AG04450 (cell line): ENCODE measurements around the gene LIMA1. TPM values are rescaled to one million over a fixed set of nuclear protein-coding genes. Genes with fewer than 3 reads are reported as not detected.
A peak's percentile ranks its signal among the peaks of the same experiment; 100 is the strongest.
"Not testable (repeated sequence)": the region's sequence is repeated elsewhere in the genome, so short reads cannot be mapped to it uniquely, and the experiment has no call there.

Experiments used
- CTCF ChIA-PET: fragments of 300-600, 350-600 bp; formaldehyde crosslinking; extraction: SDS; loops from one replicate; lab custom pipeline; 2022; ENCODE audit warnings: antibody characterized with exemption, inconsistent platforms; lab: Charles Lee
- POLR2A ChIA-PET: fragments of 350-600 bp; formaldehyde crosslinking; extraction: SDS; loops from one replicate; lab custom pipeline; 2021; ENCODE audit warnings: antibody characterized with exemption, inconsistent platforms; lab: Yijun Ruan, JAX
- DNase-seq: peaks from one replicate; pipeline ENCODE4 v3.0.0-alpha.2; 2011; ENCODE audit warnings: low read depth, low spot score
- H3K27ac ChIP-seq: one replicate; pipeline ENCODE4 v1.5.1; 2012; ENCODE audit warnings: low read depth, low read length, control low read depth
- H3K27me3 ChIP-seq: one replicate; pipeline ENCODE4 v1.6.0; 2012; ENCODE audit warnings: low read length; ENCODE audit not compliant: control insufficient read depth, insufficient read depth
- H3K4me3 ChIP-seq: 2 replicates; pipeline ENCODE4 v1.5.1; 2011; ENCODE audit warnings: mild to moderate bottlenecking, low read depth, low read length, control low read depth
- H3K9me3 ChIP-seq: 2 replicates; pipeline ENCODE4 v1.5.1; 2012; ENCODE audit warnings: low read length; ENCODE audit not compliant: control insufficient read depth, insufficient read depth
- polyA minus RNA-seq: library from RNA; depleted of rRNA, polyadenylated mRNA; stranded (reverse); fragments of >200 nt; gene quantifications from 2 replicates; pipeline ENCODE4 v1.2.3, GENCODE V29; 2011; rRNA and poly(A)+ RNA removed
- polyA plus RNA-seq: library from polyadenylated mRNA; depleted of rRNA; stranded (reverse); fragments of >200 nt; gene quantifications from 2 replicates; pipeline ENCODE4 v1.2.3, GENCODE V29; 2011; rRNA removed
- TF ChIP-seq, protein P1 (sequence below): IDR thresholded peaks from 2 replicates; pipeline ENCODE4 v1.5.1; 2011; ENCODE audit warnings: low read depth, low read length, control low read depth, inconsistent platforms

The LIMA1 gene
- polyA plus RNA-seq (177 and 218 TPM in 2 replicates), polyA minus RNA-seq (211 and 251 TPM in 2 replicates)

DNA sequence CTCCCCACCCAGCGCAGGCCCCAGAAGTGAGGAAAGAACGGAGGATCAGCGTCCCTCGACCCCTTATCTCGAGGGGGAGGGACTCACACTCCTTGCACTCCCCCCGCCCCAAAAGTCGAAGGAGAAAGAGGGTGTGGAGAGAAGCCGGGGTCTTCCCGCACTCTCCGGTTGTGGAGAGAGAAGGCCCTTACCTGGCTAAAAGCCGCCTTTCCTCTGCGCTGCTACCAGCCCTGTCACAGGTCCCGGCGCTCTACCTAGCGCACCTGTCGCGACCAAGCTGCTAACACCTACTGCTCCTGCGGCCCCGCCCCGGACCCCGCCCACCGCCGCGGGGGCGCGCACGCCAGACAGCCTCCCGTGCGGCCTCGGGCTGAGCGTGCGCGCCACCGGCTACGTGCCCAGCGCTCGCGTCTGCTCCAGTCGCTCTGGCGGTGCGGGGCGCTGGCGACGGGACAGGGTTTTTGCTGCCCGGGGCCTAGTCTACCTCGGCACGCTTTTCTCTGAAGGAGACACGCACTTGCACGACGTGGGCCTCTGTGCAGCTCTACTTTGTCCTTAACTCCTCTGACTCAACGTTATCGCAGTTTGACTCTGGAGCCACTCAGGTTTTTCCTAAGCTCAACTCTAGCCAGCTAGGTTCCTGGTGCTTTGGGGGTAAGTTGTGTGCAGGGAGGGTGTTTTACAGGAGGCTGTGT is at the start of gene LIMA1:
Gene LIMA1 (minus strand): TSS at position 292 of the 695 bp plus-strand sequence. CDS start 34,769 bp downstream, outside the sequence.
- POLR2A ChIA-PET = interaction anchor here (0.6 to 3.1 kb wide), 13 partner anchors 18 to 265 kb away, joined by 3 to 28 read pairs (median 5); no protein-coding TSS in a partner anchor
- peak; percentile 55 for DNase-seq
- Histone ChIP-seq H3K9me3 (no peaks in the 10 kb centered on the region), H3K27ac (peak within 1 kb of the TSS; percentile 81), H3K27me3 (no peaks in the 10 kb centered on the region), H3K4me3 (peak within 1 kb of the TSS; percentile 95)
- TF ChIP-seq, protein P1, sequence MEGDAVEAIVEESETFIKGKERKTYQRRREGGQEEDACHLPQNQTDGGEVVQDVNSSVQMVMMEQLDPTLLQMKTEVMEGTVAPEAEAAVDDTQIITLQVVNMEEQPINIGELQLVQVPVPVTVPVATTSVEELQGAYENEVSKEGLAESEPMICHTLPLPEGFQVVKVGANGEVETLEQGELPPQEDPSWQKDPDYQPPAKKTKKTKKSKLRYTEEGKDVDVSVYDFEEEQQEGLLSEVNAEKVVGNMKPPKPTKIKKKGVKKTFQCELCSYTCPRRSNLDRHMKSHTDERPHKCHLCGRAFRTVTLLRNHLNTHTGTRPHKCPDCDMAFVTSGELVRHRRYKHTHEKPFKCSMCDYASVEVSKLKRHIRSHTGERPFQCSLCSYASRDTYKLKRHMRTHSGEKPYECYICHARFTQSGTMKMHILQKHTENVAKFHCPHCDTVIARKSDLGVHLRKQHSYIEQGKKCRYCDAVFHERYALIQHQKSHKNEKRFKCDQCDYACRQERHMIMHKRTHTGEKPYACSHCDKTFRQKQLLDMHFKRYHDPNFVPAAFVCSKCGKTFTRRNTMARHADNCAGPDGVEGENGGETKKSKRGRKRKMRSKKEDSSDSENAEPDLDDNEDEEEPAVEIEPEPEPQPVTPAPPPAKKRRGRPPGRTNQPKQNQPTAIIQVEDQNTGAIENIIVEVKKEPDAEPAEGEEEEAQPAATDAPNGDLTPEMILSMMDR = peak; percentile 65
- CTCF ChIA-PET = interaction anchor here (0.6 to 2.0 kb wide), 9 partner anchors 10 to 92 kb away, joined by 3 to 7 read pairs (median 4); no protein-coding TSS in a partner anchor

DNA sequence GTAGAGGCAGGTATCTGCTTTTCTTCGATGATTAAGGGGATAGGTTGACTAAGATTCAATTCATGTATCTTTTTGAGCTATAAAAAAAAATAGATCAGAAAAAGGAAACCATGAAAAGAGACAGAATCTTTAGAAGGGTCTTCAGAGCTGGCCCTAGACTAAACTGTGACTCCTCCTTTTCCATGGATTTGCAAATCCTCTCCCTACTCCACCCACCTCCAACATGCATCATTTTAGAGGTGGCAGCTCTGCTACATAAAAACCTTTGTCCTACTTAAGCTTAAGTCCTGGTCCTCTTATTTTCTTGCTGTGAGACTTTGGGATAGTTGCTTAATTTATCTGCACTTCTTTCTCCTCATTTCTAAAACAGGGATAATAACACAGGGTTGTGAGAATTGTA is 48.4 kb upstream of the LIMA1 start:
- TF ChIP-seq, protein P1 = no peak
- POLR2A ChIA-PET = interaction anchor here (0.6 kb wide), 1 partner anchor 75 kb away, joined by 3 read pairs; no protein-coding TSS in a partner anchor
- no peak overlapping the region for H3K27ac ChIP-seq
- H3K9me3 ChIP-seq = no peaks in the 10 kb centered on the region
- H3K27me3 ChIP-seq = no peaks in the 10 kb centered on the region
- DNase-seq = no peak
- CTCF ChIA-PET = interaction anchor here (2.5 kb wide), 1 partner anchor 17 kb away, joined by 8 read pairs; no protein-coding TSS in a partner anchor
- H3K4me3 ChIP-seq = no peak overlapping the region

DNA sequence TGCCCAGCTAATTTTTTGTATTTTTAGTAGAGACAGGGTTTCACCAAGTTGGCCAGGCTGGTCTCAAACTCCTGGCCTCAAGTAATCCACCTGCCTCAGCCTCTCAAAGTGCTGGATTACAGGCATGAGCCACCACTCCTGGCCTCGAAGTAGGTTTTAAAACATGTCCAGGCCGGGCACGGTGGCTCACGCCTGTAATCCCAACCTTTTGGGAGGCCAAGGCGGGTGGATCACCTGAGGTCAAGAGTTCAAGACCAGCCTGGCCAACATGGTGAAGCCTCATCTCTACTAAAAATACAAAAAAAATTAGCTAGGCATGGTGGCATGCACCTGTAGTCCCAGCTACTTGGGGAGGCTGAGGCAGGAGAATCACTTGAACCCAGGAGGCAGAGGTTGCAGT is 45.3 kb upstream of the LIMA1 start:
- not testable (repeated sequence) for H3K9me3 ChIP-seq, H3K27ac ChIP-seq, H3K4me3 ChIP-seq, H3K27me3 ChIP-seq, DNase-seq
- POLR2A ChIA-PET = interaction anchor here (0.6 kb wide), 1 partner anchor 79 kb away, joined by 3 read pairs; no protein-coding TSS in a partner anchor
- CTCF ChIA-PET = interaction anchor here (0.7 to 0.8 kb wide), 2 partner anchors 217 to 244 kb away, joined by 3 to 4 read pairs; partner anchors contain the start of genes COX14 and SMARCD1

DNA sequence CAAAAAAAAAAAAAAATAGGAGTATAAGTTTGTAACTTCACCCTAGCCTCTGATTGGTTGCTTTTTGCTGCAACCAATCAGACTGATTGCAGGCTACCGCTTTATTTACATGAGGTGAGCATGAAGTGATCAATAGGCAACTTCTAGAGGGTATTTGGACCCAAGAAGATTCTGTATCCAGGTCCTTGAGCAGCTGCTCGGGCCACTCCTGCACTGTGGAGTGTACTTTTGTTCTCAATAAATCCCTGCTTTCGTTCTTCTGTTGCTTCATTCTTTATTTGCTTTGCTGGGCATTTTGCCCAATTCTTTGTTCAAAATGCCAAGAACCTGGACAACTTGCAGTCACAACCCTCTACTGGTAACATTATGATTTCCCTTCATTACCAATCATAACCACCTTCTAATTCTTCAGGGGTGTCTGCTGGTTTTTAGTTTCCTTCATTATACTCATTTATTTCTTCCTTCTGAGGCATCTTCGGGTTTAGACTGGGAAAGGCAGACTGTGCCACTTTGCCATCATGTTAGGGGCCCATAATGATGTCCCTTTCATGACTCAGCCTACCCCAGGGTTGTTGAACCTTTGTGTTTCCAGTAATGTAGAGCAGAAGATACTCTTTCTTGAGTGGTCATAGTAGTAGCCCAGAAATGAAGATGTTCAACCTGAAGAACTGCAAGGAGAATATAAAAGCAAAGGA is 43.4 kb upstream of the LIMA1 start:
- no peak overlapping the region for H3K27ac ChIP-seq
- no peaks in the 10 kb centered on the region for H3K9me3 ChIP-seq
- H3K27me3 ChIP-seq = no peaks in the 10 kb centered on the region
- CTCF ChIA-PET = no interaction called here
- POLR2A ChIA-PET = no interaction called here
- H3K4me3 ChIP-seq = no peak overlapping the region
- TF ChIP-seq, protein P1 = no peak
- peak; percentile 20 for DNase-seq

DNA sequence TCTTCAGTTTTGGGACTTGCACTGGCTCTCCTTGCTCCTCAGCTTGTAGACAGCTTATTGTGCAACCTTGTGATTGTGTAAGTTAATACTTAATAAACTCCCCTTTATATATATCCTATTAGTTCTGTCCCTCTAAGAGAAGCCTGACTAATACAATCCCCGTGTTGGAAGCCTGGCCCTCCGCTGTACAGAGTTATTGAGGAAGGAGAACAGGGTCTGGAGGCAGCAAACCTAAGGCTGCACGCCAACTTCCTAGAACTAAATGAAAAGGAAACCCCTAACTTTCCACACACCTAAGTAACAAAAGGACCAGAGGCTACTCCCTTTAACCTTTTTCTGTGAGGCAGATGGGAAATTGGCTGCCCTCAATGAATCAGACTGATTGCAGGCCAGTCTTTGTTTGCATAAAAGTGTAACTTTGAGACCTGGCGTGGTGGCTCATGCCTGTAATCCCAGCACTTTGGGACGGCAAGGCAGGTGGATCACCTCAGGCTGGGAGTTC is 42.6 kb upstream of the LIMA1 start:
- H3K27ac ChIP-seq = no peak overlapping the region
- ChIA-PET POLR2A (no interaction called here), CTCF (no interaction called here)

DNA sequence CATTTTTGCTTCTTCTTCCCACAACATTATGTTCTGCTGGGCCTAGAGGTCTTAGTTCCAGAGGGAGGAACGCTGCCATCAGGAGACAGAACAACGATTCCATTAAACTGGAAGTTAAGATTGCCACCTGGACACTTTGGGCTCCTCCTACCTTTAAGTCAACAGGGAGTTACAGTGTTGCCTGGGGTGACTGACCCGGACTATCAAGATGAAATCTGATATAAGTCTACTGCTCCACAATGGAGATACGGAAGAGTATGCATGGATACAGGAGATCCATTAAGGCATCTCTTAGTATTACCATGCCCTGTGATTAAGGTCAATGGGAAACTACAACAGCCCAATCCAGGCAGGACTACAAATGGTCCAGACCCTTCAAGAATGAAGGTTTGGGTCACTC is 41.5 kb upstream of the LIMA1 start:
- H3K4me3 ChIP-seq, POLR2A ChIA-PET, H3K27me3 ChIP-seq, H3K27ac ChIP-seq, CTCF ChIA-PET, DNase-seq, H3K9me3 ChIP-seq: not testable (repeated sequence)

More for the DNA sequence above, 42.6 kb upstream of the LIMA1 start:
- TF ChIP-seq, protein P1 = no peak
- no peak overlapping the region for H3K4me3 ChIP-seq
- no peaks in the 10 kb centered on the region for H3K9me3 ChIP-seq
- DNase-seq = no peak
- no peaks in the 10 kb centered on the region for H3K27me3 ChIP-seq

DNA sequence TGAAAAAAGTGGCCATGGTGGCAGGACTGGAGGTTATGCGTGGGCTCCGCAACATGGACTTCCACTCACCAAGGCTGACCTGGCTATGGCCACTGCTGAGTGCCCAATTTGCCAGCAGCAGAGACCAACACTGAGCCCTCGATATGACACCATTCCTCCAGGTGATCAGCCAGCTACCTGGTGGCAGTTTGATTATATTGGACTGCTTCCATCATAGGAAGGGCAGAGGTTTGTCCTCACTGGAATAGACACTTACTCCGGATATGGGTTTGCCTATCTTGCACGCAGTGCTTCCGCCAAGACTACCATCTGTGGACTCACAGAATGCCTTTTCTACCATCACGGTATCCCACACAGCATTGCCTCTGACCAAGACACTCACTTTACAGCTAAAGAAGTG is 40.8 kb upstream of the LIMA1 start:
- H3K27me3 ChIP-seq, POLR2A ChIA-PET, H3K27ac ChIP-seq, H3K4me3 ChIP-seq, CTCF ChIA-PET, DNase-seq, H3K9me3 ChIP-seq: not testable (repeated sequence)
